ENCODE results near the gene GAS6. TPM values are rescaled to one million over a fixed set of nuclear protein-coding genes. Genes with fewer than 3 reads are reported as not detected.

The GAS6 gene
- total and polyA plus RNA-seq, 11 donors: 96.7 to 438 (median 183) TPM

DNA sequence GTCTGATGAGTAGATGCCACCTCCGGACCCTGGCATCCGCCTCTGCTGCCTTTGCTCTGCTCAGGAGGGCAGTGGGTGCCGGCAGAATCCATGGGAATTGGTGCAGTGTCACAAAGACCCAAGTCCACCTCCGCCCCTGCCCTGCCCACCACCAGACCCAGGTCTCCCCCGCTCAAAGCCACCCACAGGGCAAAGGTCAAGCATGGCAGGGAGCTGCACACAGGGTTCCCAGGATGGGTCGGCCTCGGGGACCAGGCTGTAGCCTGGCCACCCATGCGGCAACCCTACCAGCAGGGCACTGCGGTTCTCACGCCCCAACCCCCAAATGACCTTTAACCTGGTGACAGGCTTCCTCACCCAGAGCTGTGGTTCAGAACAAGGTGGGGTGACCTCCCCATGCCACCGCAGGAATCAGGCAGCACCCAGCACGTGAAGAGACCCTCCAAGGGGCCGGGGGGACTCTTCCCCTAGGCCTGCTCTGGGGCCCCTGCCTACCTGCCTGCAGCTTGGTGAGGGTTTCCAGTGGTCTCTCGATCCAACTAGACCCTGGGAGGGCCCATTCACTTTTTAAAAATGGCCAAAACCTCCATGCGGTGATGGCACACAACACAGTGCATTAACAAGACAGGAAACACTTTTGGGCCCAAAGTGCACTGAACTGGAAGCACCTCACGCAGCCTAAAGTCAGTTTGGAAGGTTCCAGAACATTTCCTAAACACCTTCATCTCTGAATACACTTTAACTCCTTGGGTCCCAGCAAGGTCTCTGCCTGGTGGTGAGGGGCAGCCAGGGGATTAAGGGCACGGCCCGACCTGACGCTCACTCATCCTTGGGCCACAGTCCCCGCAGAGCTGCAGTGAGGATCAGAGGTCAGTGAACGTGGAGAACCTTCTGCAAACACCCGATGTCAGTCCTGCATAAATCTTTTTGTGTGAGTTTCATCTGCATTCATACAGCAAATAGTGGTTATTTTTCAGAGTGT lies 11.0 kb downstream of the GAS6 start:
- no peak overlapping the region for H3K4me3 ChIP-seq
- WGBS, 4 donors: 75 to 81% (median 79%) methylated on average over 18 to 22 of the region's 22 CpGs
- ATAC-seq (no peak), DNase-seq (peak in 2 of 5 donors; percentile 16 to 61)
- intact Hi-C loops (cut with DNase I): no loop called here
- no peak for TF ChIP-seq POLR2A (IDR thresholded peaks at IDR 0.05)
- TF ChIP-seq, protein P1, sequence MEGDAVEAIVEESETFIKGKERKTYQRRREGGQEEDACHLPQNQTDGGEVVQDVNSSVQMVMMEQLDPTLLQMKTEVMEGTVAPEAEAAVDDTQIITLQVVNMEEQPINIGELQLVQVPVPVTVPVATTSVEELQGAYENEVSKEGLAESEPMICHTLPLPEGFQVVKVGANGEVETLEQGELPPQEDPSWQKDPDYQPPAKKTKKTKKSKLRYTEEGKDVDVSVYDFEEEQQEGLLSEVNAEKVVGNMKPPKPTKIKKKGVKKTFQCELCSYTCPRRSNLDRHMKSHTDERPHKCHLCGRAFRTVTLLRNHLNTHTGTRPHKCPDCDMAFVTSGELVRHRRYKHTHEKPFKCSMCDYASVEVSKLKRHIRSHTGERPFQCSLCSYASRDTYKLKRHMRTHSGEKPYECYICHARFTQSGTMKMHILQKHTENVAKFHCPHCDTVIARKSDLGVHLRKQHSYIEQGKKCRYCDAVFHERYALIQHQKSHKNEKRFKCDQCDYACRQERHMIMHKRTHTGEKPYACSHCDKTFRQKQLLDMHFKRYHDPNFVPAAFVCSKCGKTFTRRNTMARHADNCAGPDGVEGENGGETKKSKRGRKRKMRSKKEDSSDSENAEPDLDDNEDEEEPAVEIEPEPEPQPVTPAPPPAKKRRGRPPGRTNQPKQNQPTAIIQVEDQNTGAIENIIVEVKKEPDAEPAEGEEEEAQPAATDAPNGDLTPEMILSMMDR (IDR thresholded peaks at IDR 0.05): no peak
- peaks cover 0 to 18% (median 0%) of the 10 kb centered on the region in 9 donors for H3K36me3 ChIP-seq
- peaks cover 19 to 92% (median 77%) of the 10 kb centered on the region in 12 donors for H3K4me1 ChIP-seq
- H3K27me3 ChIP-seq: no peaks in the 10 kb centered on the region
- no peaks in the 10 kb centered on the region for H3K9me3 ChIP-seq
- peak overlapping the region in 10 of 12 donors; percentile 17 to 78 (median 50) for H3K27ac ChIP-seq

DNA sequence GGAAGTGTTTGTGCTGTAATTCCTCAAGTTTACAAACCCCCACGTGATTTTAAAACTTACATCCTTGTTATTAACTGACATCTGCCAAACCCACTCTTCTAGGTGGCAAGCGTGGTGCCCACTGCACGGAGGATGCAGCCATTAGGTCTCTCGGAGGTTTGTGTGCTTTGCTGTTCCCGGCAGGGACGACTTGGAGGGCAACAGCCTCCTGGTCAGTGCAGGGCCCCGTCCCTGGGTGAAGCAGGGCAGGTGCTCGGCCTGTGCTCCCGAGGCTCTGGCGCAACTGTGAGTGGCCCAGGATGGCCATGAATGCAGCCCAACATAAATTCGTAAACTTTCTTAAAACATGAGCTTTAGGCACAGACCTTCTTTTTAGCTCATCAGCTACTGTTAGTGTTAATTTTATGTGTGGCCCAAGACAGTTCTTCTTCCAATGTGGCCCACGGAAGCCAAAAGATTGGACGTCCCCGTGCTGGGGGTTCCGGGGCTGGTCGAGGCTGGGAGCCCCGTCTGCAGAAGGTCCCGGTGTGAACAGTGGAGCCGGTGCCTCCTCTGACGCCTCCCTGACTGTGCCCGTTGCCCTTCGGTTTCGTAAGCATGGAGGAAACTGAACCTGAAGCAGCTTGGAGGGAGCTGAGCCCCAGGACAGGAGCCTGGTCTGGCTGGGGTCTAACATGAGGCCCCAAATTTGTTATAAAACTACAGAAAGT lies 11.9 kb downstream of the GAS6 start:
- WGBS, 4 donors: 78 to 83% (median 81%) methylated on average over 22 to 23 of the region's 23 CpGs
- no peaks in the 10 kb centered on the region for H3K27me3 ChIP-seq
- no peak overlapping the region for H3K4me3 ChIP-seq
- peaks cover 19 to 92% (median 74%) of the 10 kb centered on the region in 12 donors for H3K4me1 ChIP-seq
- no peak for TF ChIP-seq POLR2A (IDR thresholded peaks at IDR 0.05)
- TF ChIP-seq, protein P1 (IDR thresholded peaks at IDR 0.05): no peak
- H3K36me3 ChIP-seq: peaks cover 0 to 27% (median 5%) of the 10 kb centered on the region in 9 donors
- DNase-seq (peak in 1 of 5 donors; percentile 15), ATAC-seq (no peak)
- H3K9me3 ChIP-seq: no peaks in the 10 kb centered on the region
- intact Hi-C loops (cut with DNase I): no loop called here
- H3K27ac ChIP-seq: peak overlapping the region in 3 of 12 donors; percentile 50 to 75 (median 67)

DNA sequence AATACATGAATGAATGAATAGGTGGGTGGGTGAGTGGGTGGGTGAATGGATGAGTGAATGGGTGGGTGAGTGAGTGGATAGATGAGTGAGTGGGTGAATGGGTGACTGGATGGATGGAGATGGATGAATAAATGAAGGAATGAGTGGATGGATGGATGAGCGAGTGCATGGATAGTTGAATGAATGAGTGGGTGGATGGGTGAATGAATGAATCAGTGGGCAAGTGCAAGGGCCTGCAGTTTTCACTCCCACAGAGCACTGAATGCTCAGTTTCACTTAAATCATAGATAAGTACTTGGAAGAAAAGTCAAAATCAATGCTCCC lies 12.4 kb downstream of the GAS6 start:
- ATAC-seq (no peak), DNase-seq (no peak)
- no peak overlapping the region for H3K27ac ChIP-seq
- TF ChIP-seq POLR2A (IDR thresholded peaks at IDR 0.05): no peak
- TF ChIP-seq, protein P1 (IDR thresholded peaks at IDR 0.05): no peak
- no peaks in the 10 kb centered on the region for H3K27me3 ChIP-seq
- peaks cover 19 to 92% (median 71%) of the 10 kb centered on the region in 12 donors for H3K4me1 ChIP-seq
- WGBS, 4 donors: 89 to 100% (median 97%) methylated on average over 1 of the region's 1 CpG
- H3K9me3 ChIP-seq: no peaks in the 10 kb centered on the region
- intact Hi-C loops (cut with DNase I): no loop called here
- H3K4me3 ChIP-seq: no peak overlapping the region
- H3K36me3 ChIP-seq: peaks cover 0 to 32% (median 10%) of the 10 kb centered on the region in 9 donors
